H1 (cell line): ENCODE measurements around the gene TMED8. TPM values are rescaled to one million over a fixed set of nuclear protein-coding genes. Genes with fewer than 3 reads are reported as not detected.

ENCODE experiments used
- polyA plus RNA-seq, 7 experiments: library from polyadenylated mRNA; depleted of rRNA in 3 of 7; stranded (reverse) in 5 of 7; unstranded in 2 of 7; fragments of >200 nt in 5 of 7; fragments of 200-250 nt in 2 of 7; gene quantifications; 1 replicate in 5 of 7; 2 replicates in 1 of 7; 4 replicates in 1 of 7; pipeline versions ENCODE4 v1.2.1 to v1.2.3, GENCODE V29; 2011 to 2013; ENCODE audit warnings: missing spikeins in 2 of 7, mixed read lengths in 2 of 7
- total RNA-seq: library from RNA; stranded (reverse); fragmentation: NEBNext Ultra II Directional; extraction: Animal tissue kit (Norgen Biotek cat#: 25700); gene quantifications from 2 replicates; pipeline ENCODE4 v1.2.1, GENCODE V29; 2021
- TF ChIP-seq, protein P1 (sequence below): fragments of 300-600 bp; sonication (generic); IDR thresholded peaks from 2 replicates; pipeline ENCODE4 v1.7.1; 2012; ENCODE audit warnings: low read length, moderate library complexity, mild to moderate bottlenecking, inconsistent platforms; ENCODE audit not compliant: insufficient replicate concordance

Gene TMED8
- total and polyA plus RNA-seq, 2 of the 8 experiments (the other 6 are each of a cell fraction or from before 2014, with no cell fraction given), result 5.5 to 13.4 TPM

DNA sequence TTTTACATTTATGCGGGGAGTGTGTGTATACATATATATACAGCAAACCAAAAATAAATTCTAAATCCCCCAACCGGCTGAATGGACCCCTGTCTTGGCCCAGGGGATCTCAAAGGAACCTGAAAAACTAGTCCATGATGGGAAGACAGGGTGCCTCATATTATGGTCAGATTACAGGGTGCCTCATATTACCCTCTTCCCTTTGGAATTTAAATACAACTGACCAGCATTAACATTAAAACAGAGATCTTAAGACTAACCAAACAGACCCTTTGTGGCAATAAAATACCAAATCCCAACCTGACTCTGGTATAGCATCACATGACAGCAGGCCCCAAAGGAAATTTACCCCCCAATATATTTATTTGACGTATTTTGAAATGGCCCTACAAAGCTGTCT lies 39.0 kb downstream of the TMED8 start (continued):
- TF ChIP-seq, protein P1, sequence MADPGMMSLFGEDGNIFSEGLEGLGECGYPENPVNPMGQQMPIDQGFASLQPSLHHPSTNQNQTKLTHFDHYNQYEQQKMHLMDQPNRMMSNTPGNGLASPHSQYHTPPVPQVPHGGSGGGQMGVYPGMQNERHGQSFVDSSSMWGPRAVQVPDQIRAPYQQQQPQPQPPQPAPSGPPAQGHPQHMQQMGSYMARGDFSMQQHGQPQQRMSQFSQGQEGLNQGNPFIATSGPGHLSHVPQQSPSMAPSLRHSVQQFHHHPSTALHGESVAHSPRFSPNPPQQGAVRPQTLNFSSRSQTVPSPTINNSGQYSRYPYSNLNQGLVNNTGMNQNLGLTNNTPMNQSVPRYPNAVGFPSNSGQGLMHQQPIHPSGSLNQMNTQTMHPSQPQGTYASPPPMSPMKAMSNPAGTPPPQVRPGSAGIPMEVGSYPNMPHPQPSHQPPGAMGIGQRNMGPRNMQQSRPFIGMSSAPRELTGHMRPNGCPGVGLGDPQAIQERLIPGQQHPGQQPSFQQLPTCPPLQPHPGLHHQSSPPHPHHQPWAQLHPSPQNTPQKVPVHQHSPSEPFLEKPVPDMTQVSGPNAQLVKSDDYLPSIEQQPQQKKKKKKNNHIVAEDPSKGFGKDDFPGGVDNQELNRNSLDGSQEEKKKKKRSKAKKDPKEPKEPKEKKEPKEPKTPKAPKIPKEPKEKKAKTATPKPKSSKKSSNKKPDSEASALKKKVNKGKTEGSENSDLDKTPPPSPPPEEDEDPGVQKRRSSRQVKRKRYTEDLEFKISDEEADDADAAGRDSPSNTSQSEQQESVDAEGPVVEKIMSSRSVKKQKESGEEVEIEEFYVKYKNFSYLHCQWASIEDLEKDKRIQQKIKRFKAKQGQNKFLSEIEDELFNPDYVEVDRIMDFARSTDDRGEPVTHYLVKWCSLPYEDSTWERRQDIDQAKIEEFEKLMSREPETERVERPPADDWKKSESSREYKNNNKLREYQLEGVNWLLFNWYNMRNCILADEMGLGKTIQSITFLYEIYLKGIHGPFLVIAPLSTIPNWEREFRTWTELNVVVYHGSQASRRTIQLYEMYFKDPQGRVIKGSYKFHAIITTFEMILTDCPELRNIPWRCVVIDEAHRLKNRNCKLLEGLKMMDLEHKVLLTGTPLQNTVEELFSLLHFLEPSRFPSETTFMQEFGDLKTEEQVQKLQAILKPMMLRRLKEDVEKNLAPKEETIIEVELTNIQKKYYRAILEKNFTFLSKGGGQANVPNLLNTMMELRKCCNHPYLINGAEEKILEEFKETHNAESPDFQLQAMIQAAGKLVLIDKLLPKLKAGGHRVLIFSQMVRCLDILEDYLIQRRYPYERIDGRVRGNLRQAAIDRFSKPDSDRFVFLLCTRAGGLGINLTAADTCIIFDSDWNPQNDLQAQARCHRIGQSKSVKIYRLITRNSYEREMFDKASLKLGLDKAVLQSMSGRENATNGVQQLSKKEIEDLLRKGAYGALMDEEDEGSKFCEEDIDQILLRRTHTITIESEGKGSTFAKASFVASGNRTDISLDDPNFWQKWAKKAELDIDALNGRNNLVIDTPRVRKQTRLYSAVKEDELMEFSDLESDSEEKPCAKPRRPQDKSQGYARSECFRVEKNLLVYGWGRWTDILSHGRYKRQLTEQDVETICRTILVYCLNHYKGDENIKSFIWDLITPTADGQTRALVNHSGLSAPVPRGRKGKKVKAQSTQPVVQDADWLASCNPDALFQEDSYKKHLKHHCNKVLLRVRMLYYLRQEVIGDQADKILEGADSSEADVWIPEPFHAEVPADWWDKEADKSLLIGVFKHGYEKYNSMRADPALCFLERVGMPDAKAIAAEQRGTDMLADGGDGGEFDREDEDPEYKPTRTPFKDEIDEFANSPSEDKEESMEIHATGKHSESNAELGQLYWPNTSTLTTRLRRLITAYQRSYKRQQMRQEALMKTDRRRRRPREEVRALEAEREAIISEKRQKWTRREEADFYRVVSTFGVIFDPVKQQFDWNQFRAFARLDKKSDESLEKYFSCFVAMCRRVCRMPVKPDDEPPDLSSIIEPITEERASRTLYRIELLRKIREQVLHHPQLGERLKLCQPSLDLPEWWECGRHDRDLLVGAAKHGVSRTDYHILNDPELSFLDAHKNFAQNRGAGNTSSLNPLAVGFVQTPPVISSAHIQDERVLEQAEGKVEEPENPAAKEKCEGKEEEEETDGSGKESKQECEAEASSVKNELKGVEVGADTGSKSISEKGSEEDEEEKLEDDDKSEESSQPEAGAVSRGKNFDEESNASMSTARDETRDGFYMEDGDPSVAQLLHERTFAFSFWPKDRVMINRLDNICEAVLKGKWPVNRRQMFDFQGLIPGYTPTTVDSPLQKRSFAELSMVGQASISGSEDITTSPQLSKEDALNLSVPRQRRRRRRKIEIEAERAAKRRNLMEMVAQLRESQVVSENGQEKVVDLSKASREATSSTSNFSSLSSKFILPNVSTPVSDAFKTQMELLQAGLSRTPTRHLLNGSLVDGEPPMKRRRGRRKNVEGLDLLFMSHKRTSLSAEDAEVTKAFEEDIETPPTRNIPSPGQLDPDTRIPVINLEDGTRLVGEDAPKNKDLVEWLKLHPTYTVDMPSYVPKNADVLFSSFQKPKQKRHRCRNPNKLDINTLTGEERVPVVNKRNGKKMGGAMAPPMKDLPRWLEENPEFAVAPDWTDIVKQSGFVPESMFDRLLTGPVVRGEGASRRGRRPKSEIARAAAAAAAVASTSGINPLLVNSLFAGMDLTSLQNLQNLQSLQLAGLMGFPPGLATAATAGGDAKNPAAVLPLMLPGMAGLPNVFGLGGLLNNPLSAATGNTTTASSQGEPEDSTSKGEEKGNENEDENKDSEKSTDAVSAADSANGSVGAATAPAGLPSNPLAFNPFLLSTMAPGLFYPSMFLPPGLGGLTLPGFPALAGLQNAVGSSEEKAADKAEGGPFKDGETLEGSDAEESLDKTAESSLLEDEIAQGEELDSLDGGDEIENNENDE, result peak; percentile 81
